PC-3 (cell line): Measurements from ENCODE around the gene CA4.

Experiments
- EZH2 ChIP-seq: fragments of 300-600 bp; sonication (generic); IDR thresholded peaks from one replicate; pipeline ENCODE4 v1.6.1; 2017; ENCODE audit warnings: antibody characterized with exemption, mild to moderate bottlenecking, low read length; ENCODE audit not compliant: unreplicated experiment
- EZH2phosphoT487 ChIP-seq: fragments of 300-600 bp; sonication (generic); IDR thresholded peaks from 2 replicates; pipeline ENCODE4 v1.6.1; 2018; ENCODE audit warnings: mild to moderate bottlenecking, antibody characterized with exemption, low read length, borderline replicate concordance
- TF ChIP-seq, protein P1 (sequence below): fragments of 300-600 bp; sonication (generic); conservative IDR thresholded peaks from 2 replicates; pipeline ENCODE4 v1.5.1; 2017; ENCODE audit warnings: antibody characterized with exemption, low read depth, mild to moderate bottlenecking, low read length

DNA sequence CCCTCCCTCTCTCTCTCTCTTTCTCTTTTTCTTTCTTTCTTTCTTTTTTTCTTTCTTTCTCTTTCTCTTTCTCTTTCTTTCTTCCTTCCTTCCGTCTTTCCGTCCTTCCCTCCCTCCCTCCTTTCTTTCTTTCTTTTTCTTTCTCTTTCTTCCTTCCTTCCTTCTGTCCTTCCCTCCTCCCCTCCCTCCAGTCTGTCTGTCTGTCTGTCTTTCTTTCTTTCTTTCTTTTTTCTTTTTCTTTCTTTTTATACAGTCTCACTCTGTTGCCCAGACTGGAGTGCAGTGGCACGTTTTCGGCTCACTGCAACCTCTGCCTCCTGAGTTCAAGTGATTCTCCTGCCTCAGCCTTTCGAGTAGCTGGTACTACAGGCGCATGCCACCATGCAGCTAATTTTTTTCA, 14.4 kb downstream of the CA4 start:
- TF ChIP-seq, protein P1, sequence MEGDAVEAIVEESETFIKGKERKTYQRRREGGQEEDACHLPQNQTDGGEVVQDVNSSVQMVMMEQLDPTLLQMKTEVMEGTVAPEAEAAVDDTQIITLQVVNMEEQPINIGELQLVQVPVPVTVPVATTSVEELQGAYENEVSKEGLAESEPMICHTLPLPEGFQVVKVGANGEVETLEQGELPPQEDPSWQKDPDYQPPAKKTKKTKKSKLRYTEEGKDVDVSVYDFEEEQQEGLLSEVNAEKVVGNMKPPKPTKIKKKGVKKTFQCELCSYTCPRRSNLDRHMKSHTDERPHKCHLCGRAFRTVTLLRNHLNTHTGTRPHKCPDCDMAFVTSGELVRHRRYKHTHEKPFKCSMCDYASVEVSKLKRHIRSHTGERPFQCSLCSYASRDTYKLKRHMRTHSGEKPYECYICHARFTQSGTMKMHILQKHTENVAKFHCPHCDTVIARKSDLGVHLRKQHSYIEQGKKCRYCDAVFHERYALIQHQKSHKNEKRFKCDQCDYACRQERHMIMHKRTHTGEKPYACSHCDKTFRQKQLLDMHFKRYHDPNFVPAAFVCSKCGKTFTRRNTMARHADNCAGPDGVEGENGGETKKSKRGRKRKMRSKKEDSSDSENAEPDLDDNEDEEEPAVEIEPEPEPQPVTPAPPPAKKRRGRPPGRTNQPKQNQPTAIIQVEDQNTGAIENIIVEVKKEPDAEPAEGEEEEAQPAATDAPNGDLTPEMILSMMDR = no peak
- TF ChIP-seq EZH2 (no peak), EZH2phosphoT487 (no peak)
